ENCODE results near the gene COL5A1.

- TF ChIP-seq TAF1 (IDR thresholded peaks at IDR 0.05; ENCODE audit: low read depth) (no peak), REST (IDR thresholded peaks at IDR 0.05; ENCODE audit: low read depth) (no peak), USF1 (IDR thresholded peaks at IDR 0.05) (no peak), RAD21 (IDR thresholded peaks at IDR 0.05; ENCODE audit: low read depth) (no peak), EP300 (IDR thresholded peaks at IDR 0.05; ENCODE audit: borderline replicate concordance) (no peak), CEBPB (IDR thresholded peaks at IDR 0.05) (no peak), ZBTB7A (IDR thresholded peaks at IDR 0.05; ENCODE audit: low read depth) (no peak), CREB1 (IDR thresholded peaks at IDR 0.05; ENCODE audit: low read depth) (no peak), TEAD4 (IDR thresholded peaks at IDR 0.05) (no peak)
Measured at GRCh38 chr9:134743853-134744252, 102.2 kb downstream of the COL5A1 start.

Measured in Ishikawa (cell line).